HCT116 (cell line): ENCODE results near the gene PGA4. TPM values are rescaled to one million over a fixed set of nuclear protein-coding genes. Genes with fewer than 3 reads are reported as not detected.

Source experiments
- ATAC-seq: fragments of 200-7000 bp; cut with Tn5 transposase; 2 replicates; pipeline ENCODE4 v1.9.1; 2020; ENCODE audit warnings: mild to moderate bottlenecking, moderate library complexity
- BruUV-seq: library from RNA; stranded (reverse); fragments of 400-500 nt; replicated peaks from 2 replicates; lab custom pipeline; 2021; lab: Mats Ljungman, UMichigan
- CTCF ChIA-PET: fragments of 300-600 bp; sonication (Branson Sonifier 250); formaldehyde crosslinking; loops from one replicate; lab custom pipeline; 2021; ENCODE audit warnings: antibody characterized with exemption; lab: Charles Lee
- POLR2A ChIA-PET: fragments of 300-600, 350-600 bp; sonication (Branson Sonifier 250); formaldehyde crosslinking; loops from one replicate; lab custom pipeline; 2021; ENCODE audit warnings: antibody characterized with exemption; lab: Charles Lee
- RAD21 ChIA-PET, 2 experiments: fragments of 300-600 bp; sonication (Branson Sonifier 250); formaldehyde crosslinking; loops; one replicate each; lab custom pipeline; 2023; ENCODE audit warnings: low total read pairs in 2 of 2; ENCODE audit not compliant: uncharacterized antibody in 2 of 2, unreplicated experiment in 2 of 2, low non-redundant PET in 1 of 2; lab: Charles Lee
- DNase-seq: peaks from one replicate; pipeline ENCODE4 v3.0.0-alpha.2; 2010; ENCODE audit warnings: low read depth, low spot score
- H2AFZ ChIP-seq: fragments of 200-600 bp; shearing (Covaris generic), sonication (generic); 2 replicates; pipeline ENCODE4 v1.6.1; 2017; ENCODE audit warnings: low read depth, mixed run types, mixed read lengths, antibody characterized with exemption, low read length; ENCODE audit not compliant: poor library complexity, severe bottlenecking
- H3K27ac ChIP-seq: 2 replicates; pipeline ENCODE4 v1.5.1; 2012; ENCODE audit warnings: low read depth, low read length
- H3K27me3 ChIP-seq: fragments of 200-600 bp; sonication (generic); 2 replicates; pipeline ENCODE4 v1.6.1; 2016; ENCODE audit warnings: mixed run types, low read length, mixed read lengths; ENCODE audit not compliant: insufficient read depth
- H3K36me3 ChIP-seq, 2 experiments: fragments of 200-500 bp in 1 of 2; fragments of 200-600 bp in 1 of 2; sonication (Bioruptor generic) in 1 of 2; sonication (generic) in 1 of 2; 2 replicates each; pipeline versions ENCODE4 v1.5.1 to v1.6.1; 2014 to 2016; ENCODE audit warnings: low read length in 2 of 2, inconsistent platforms in 1 of 2, mixed read lengths in 1 of 2, mixed run types in 1 of 2; ENCODE audit not compliant: insufficient read depth in 2 of 2, control insufficient read depth in 1 of 2
- H3K4me1 ChIP-seq, 2 experiments: fragments of 200-600 bp in 1 of 2; sonication (generic) in 1 of 2; 2 replicates each; pipeline versions ENCODE4 v1.5.1 to v1.6.1; 2012 to 2017; ENCODE audit warnings: low read length in 2 of 2, inconsistent platforms in 1 of 2, mild to moderate bottlenecking in 1 of 2, mixed read lengths in 1 of 2, mixed run types in 1 of 2, moderate library complexity in 1 of 2; ENCODE audit not compliant: insufficient read depth in 2 of 2, control insufficient read depth in 1 of 2
- H3K4me2 ChIP-seq: fragments of 200-600 bp; sonication (generic); 2 replicates; pipeline ENCODE4 v1.6.1; 2017; ENCODE audit warnings: mixed run types, low read length, mixed read lengths
- H3K4me3 ChIP-seq, 2 experiments: fragments of 200-600 bp in 1 of 2; sonication (generic) in 1 of 2; replicated peaks in 1 of 2; 2 replicates each; pipeline ENCODE4 v1.5.1; 2011 to 2016; ENCODE audit warnings: low read length in 2 of 2, control low read depth in 1 of 2, low read depth in 1 of 2, mild to moderate bottlenecking in 1 of 2, mixed read lengths in 1 of 2, mixed run types in 1 of 2
- H3K79me2 ChIP-seq: fragments of 200-600 bp; sonication (generic); 2 replicates; pipeline ENCODE4 v1.6.1; 2017; ENCODE audit warnings: mild to moderate bottlenecking, mixed run types, low read length, moderate library complexity, mixed read lengths; ENCODE audit not compliant: insufficient read depth
- H3K9ac ChIP-seq: fragments of 200-600 bp; sonication (generic); 2 replicates; pipeline ENCODE4 v1.6.1; 2016; ENCODE audit warnings: low read length, mixed read lengths
- H3K9me2 ChIP-seq: fragments of 200-600 bp; sonication (generic), shearing (Covaris generic); 2 replicates; pipeline ENCODE4 v1.6.1; 2017; ENCODE audit warnings: mixed run types, mild to moderate bottlenecking, moderate library complexity; ENCODE audit not compliant: insufficient read depth
- H3K9me3 ChIP-seq, 2 experiments: fragments of 200-500 bp in 1 of 2; fragments of 200-600 bp in 1 of 2; sonication (Bioruptor generic) in 1 of 2; sonication (generic) in 1 of 2; 2 replicates each; pipeline ENCODE4 v1.6.1; 2014 to 2017; ENCODE audit warnings: low read length in 2 of 2, mixed read lengths in 2 of 2, inconsistent platforms in 1 of 2, low read depth in 1 of 2, mild to moderate bottlenecking in 1 of 2, mixed run types in 1 of 2, moderate library complexity in 1 of 2; ENCODE audit not compliant: control insufficient read depth in 1 of 2, insufficient read depth in 1 of 2
- H4K20me1 ChIP-seq: fragments of 200-600 bp; sonication (generic), shearing (Covaris generic); 2 replicates; pipeline ENCODE4 v1.6.1; 2017; ENCODE audit warnings: mixed run types, mild to moderate bottlenecking, moderate library complexity; ENCODE audit not compliant: insufficient read depth
- ATF3 ChIP-seq: IDR thresholded peaks from 2 replicates; pipeline ENCODE4 v1.6.1; 2012
- CBX3 ChIP-seq: IDR thresholded peaks from 2 replicates; pipeline ENCODE4 v1.6.1; 2012; ENCODE audit warnings: low read depth
- CEBPB ChIP-seq: IDR thresholded peaks from 2 replicates; pipeline ENCODE4 v1.6.1; 2012; ENCODE audit warnings: low read depth
- CTCF ChIP-seq, 3 experiments: fragments of 200-600 bp in 1 of 3; sonication (generic) in 1 of 3; IDR thresholded peaks in 2 of 3; conservative IDR thresholded peaks in 1 of 3; 2 replicates each; pipeline ENCODE4 v1.5.1; 2012 to 2017; ENCODE audit warnings: low read depth in 2 of 3, low read length in 2 of 3, antibody characterized with exemption in 1 of 3, borderline replicate concordance in 1 of 3, control low read depth in 1 of 3, mild to moderate bottlenecking in 1 of 3, mixed read lengths in 1 of 3, mixed run types in 1 of 3, moderate library complexity in 1 of 3; ENCODE audit not compliant: insufficient read depth in 1 of 3
- EZH2phosphoT487 ChIP-seq: fragments of 200-600 bp; IDR thresholded peaks from 2 replicates; pipeline ENCODE4 v1.6.1; 2018; ENCODE audit warnings: antibody characterized with exemption, borderline replicate concordance
- FOSL1 ChIP-seq: IDR thresholded peaks from 2 replicates; pipeline ENCODE4 v1.6.1; 2012; ENCODE audit warnings: low read depth
- JUND ChIP-seq: IDR thresholded peaks from 2 replicates; pipeline ENCODE4 v1.6.1; 2012
- MAX ChIP-seq: IDR thresholded peaks from 2 replicates; pipeline ENCODE4 v1.6.1; 2012
- POLR2AphosphoS5 ChIP-seq: IDR thresholded peaks from 2 replicates; pipeline ENCODE4 v1.6.1; 2011; ENCODE audit warnings: mild to moderate bottlenecking, low read depth, low read length, moderate library complexity
- RAD21 ChIP-seq: IDR thresholded peaks from 2 replicates; pipeline ENCODE4 v1.6.1; 2012; ENCODE audit warnings: low read depth, mild to moderate bottlenecking
- SIN3A ChIP-seq: IDR thresholded peaks from 2 replicates; pipeline ENCODE4 v1.6.1; 2012; ENCODE audit warnings: low read depth
- SP1 ChIP-seq: IDR thresholded peaks from 2 replicates; pipeline ENCODE4 v1.6.1; 2012; ENCODE audit warnings: low read depth
- SRF ChIP-seq: IDR thresholded peaks from 2 replicates; pipeline ENCODE4 v1.6.1; 2012; ENCODE audit warnings: low read depth
- TCF7L2 ChIP-seq: IDR thresholded peaks from 2 replicates; pipeline ENCODE4 v1.7.0; 2011; ENCODE audit warnings: borderline replicate concordance, inconsistent platforms; ENCODE audit not compliant: insufficient read depth, insufficient read length; ENCODE audit errors: extremely low read depth
- YY1 ChIP-seq: IDR thresholded peaks from 2 replicates; pipeline ENCODE4 v1.6.1; 2011; ENCODE audit warnings: low read length, low read depth, moderate library complexity, mild to moderate bottlenecking; ENCODE audit not compliant: insufficient replicate concordance; ENCODE audit errors: extremely low read depth
- ZNF274 ChIP-seq: fragments of 200-500 bp; sonication (Bioruptor generic); IDR thresholded peaks from 2 replicates; pipeline ENCODE4 v1.6.1; 2014; ENCODE audit warnings: mild to moderate bottlenecking, low read depth, low read length, inconsistent platforms
- intact Hi-C: fragments of 100-400 bp; cut with micrococcal nuclease; formaldehyde crosslinking; loops from 2 replicates; pipeline ENCODE4 v1.10.0; 2022
- total RNA-seq: library from RNA; stranded (reverse); gene quantifications from one replicate; pipeline ENCODE4 v1.2.1, GENCODE V29; 2021; ENCODE audit not compliant: unreplicated experiment
- TF ChIP-seq, protein P1 (sequence below): IDR thresholded peaks from 2 replicates; pipeline ENCODE4 v1.6.1; 2012; ENCODE audit warnings: low read depth
- TF ChIP-seq, protein P2 (sequence below): IDR thresholded peaks from 2 replicates; pipeline ENCODE4 v1.6.1; 2011; ENCODE audit warnings: mild to moderate bottlenecking, low read length, moderate library complexity; ENCODE audit not compliant: insufficient replicate concordance; ENCODE audit errors: extremely low read depth

PGA4 gene
- total RNA-seq, 1 experiment from 2014 or later, result not detected

- CTCF ChIA-PET, result no interaction called here
- Histone ChIP-seq H3K27me3 (no peaks in the 10 kb centered on the region), H3K9ac (no peak overlapping the region), H3K27ac (no peak overlapping the region), H3K4me1 (no peaks in the 10 kb centered on the region), H3K4me3 (no peak overlapping the region), H3K4me2 (no peak overlapping the region), H3K9me3 (no peaks in the 10 kb centered on the region)
- intact Hi-C loops, result no loop called here
- no peak for DNase-seq
- TF ChIP-seq SP1 (no peak), YY1 (no peak), ZNF274 (no peak), FOSL1 (no peak), SRF (no peak), RAD21 (no peak), POLR2AphosphoS5 (no peak), EZH2phosphoT487 (no peak), CEBPB (no peak), SIN3A (no peak), TCF7L2 (no peak), MAX (no peak), ATF3 (no peak), CBX3 (no peak), CTCF (IDR thresholded peaks at IDR 0.05 in 2 of 3, conservative IDR thresholded peaks at IDR 0.05 in 1 of 3; ENCODE audit: borderline replicate concordance in 1 of 3, insufficient read depth in 1 of 3, low read depth in 2 of 3, low read length in 2 of 3) (no peak), JUND (no peak)
- TF ChIP-seq, protein P1, sequence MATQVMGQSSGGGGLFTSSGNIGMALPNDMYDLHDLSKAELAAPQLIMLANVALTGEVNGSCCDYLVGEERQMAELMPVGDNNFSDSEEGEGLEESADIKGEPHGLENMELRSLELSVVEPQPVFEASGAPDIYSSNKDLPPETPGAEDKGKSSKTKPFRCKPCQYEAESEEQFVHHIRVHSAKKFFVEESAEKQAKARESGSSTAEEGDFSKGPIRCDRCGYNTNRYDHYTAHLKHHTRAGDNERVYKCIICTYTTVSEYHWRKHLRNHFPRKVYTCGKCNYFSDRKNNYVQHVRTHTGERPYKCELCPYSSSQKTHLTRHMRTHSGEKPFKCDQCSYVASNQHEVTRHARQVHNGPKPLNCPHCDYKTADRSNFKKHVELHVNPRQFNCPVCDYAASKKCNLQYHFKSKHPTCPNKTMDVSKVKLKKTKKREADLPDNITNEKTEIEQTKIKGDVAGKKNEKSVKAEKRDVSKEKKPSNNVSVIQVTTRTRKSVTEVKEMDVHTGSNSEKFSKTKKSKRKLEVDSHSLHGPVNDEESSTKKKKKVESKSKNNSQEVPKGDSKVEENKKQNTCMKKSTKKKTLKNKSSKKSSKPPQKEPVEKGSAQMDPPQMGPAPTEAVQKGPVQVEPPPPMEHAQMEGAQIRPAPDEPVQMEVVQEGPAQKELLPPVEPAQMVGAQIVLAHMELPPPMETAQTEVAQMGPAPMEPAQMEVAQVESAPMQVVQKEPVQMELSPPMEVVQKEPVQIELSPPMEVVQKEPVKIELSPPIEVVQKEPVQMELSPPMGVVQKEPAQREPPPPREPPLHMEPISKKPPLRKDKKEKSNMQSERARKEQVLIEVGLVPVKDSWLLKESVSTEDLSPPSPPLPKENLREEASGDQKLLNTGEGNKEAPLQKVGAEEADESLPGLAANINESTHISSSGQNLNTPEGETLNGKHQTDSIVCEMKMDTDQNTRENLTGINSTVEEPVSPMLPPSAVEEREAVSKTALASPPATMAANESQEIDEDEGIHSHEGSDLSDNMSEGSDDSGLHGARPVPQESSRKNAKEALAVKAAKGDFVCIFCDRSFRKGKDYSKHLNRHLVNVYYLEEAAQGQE, result no peak
- TF ChIP-seq, protein P2, sequence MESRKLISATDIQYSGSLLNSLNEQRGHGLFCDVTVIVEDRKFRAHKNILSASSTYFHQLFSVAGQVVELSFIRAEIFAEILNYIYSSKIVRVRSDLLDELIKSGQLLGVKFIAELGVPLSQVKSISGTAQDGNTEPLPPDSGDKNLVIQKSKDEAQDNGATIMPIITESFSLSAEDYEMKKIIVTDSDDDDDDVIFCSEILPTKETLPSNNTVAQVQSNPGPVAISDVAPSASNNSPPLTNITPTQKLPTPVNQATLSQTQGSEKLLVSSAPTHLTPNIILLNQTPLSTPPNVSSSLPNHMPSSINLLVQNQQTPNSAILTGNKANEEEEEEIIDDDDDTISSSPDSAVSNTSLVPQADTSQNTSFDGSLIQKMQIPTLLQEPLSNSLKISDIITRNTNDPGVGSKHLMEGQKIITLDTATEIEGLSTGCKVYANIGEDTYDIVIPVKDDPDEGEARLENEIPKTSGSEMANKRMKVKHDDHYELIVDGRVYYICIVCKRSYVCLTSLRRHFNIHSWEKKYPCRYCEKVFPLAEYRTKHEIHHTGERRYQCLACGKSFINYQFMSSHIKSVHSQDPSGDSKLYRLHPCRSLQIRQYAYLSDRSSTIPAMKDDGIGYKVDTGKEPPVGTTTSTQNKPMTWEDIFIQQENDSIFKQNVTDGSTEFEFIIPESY, result no peak
- TF ChIP-seq, all 23 proteins: peak for 0
- ATAC-seq, result no peak
- Histone ChIP-seq H3K79me2 (no peaks in the 10 kb centered on the region), H3K36me3 (no peaks in the 10 kb centered on the region), H4K20me1 (no peaks in the 10 kb centered on the region), H2AFZ (no peak overlapping the region), H3K9me2 (no peaks in the 10 kb centered on the region)
- ChIA-PET POLR2A (interaction anchor here (0.8 kb wide), 1 partner anchor 161 kb away, joined by 3 read pairs; no protein-coding TSS in a partner anchor), RAD21 (no interaction called here)
- BruUV-seq, result no TSS peak
Measured at GRCh38 chr11:61201476-61201875, 20.7 kb upstream of the PGA4 start.
